ENCODE measurements around the gene BANF2.

GRCh38 chr20:17714597-17714996, 14.8 kb downstream of the BANF2 start:
- TF ChIP-seq POLR2A (IDR thresholded peaks at IDR 0.05) (no peak), CTCF (IDR thresholded peaks at IDR 0.05) (no peak)

Measured in heart left ventricle (tissue), 13 donors.